A549 treated with ZK216348 at 1 μM for 4 hours (cell line): ENCODE data around the gene RASSF1. TPM values are rescaled to one million over a fixed set of nuclear protein-coding genes. Genes with fewer than 3 reads are reported as not detected.

Experiments
- total RNA-seq: library from RNA; stranded (reverse); fragments of 200-300 nt; extraction: Qiagen RNA extraction; gene quantifications from 5 replicates; pipeline ENCODE4 v1.2.3, GENCODE V29; 2022; ENCODE audit warnings: low read depth

The RASSF1 gene, protein sequence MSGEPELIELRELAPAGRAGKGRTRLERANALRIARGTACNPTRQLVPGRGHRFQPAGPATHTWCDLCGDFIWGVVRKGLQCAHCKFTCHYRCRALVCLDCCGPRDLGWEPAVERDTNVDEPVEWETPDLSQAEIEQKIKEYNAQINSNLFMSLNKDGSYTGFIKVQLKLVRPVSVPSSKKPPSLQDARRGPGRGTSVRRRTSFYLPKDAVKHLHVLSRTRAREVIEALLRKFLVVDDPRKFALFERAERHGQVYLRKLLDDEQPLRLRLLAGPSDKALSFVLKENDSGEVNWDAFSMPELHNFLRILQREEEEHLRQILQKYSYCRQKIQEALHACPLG
- 13.9 to 20.7 TPM (median 18.4 TPM) in 5 replicates for total RNA-seq

GRCh38 chr3:50340448-50341329, at the start of gene RASSF1:
TSS of gene RASSF1 (minus strand) at chr3:50340836. CDS start at chr3:50340805, 31 bp downstream.

GRCh38 chr3:50358911-50359759, 18.5 kb upstream of the RASSF1 start, which contains the start of gene TMEM115:
TSS of gene TMEM115 (minus strand) at chr3:50359521. CDS start at chr3:50359063, 458 bp downstream.

GRCh38 chr3:50350527-50351322, 10.1 kb upstream of the RASSF1 start, which contains the start of the genes CYB561D2 and NPRL2:
TSS of gene CYB561D2 (plus strand) at chr3:50350862. CDS start at chr3:50351434, 572 bp downstream.
TSS of gene NPRL2 (minus strand) at chr3:50350775. CDS start at chr3:50350652, 123 bp downstream.

GRCh38 chr3:50345586-50346234, 5.1 kb upstream of the RASSF1 start, which contains the start of gene ZMYND10:
TSS of gene ZMYND10 (minus strand) at chr3:50345732. CDS start at chr3:50345579, 153 bp downstream.

DNA sequence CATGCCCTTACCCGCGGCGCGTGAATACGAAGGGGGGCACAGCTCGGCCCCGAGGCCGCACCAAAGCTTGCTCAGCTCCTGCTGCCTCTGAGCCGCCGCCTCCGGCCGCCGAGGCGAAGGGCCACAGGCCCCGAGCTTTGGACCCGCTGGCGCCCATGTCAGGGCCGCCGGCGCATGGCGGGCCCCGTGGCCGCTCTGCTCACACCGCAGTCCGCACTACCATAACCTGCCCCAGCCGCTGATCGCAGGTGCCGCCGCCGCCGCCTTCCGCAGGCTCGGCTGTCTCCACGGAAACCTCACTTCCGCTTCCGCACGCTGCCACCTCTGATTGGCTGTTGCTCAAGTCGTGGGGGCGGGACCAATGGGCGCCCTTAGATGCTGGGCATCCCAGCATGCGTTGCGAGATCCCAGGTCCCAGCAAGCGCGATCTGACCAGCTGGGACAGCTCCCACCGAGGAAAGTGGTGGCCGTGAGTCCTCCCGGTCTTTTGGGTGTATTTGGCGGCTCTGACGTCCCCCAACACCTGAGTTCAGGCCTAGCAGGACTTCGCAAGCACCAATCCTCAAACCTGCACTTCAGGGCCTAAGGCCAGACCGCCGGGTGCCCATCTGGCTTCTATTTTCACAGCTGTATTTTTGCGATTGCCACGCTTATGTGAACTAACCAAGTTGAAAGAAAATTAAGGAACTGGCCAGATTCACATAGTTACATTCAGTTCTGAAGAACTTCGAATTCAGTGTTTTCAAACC, 12.5 kb downstream of the RASSF1 start, which contains the start of gene TUSC2:
Gene TUSC2 (minus strand): TSS at position 281 of the 749 bp plus-strand sequence. CDS start 124 bp downstream, at position 157.

GRCh38 chr3:50322386-50323091, 18.1 kb downstream of the RASSF1 start, which contains the start of gene HYAL2:
TSS of gene HYAL2 (minus strand) at chr3:50322745. CDS start at chr3:50320489, 2,256 bp downstream.

GRCh38 chr3:50303013-50303815, 37.4 kb downstream of the RASSF1 start, which contains the start of gene HYAL1:
TSS of gene HYAL1 (minus strand) at chr3:50303574. CDS start at chr3:50302956, 618 bp downstream.

DNA sequence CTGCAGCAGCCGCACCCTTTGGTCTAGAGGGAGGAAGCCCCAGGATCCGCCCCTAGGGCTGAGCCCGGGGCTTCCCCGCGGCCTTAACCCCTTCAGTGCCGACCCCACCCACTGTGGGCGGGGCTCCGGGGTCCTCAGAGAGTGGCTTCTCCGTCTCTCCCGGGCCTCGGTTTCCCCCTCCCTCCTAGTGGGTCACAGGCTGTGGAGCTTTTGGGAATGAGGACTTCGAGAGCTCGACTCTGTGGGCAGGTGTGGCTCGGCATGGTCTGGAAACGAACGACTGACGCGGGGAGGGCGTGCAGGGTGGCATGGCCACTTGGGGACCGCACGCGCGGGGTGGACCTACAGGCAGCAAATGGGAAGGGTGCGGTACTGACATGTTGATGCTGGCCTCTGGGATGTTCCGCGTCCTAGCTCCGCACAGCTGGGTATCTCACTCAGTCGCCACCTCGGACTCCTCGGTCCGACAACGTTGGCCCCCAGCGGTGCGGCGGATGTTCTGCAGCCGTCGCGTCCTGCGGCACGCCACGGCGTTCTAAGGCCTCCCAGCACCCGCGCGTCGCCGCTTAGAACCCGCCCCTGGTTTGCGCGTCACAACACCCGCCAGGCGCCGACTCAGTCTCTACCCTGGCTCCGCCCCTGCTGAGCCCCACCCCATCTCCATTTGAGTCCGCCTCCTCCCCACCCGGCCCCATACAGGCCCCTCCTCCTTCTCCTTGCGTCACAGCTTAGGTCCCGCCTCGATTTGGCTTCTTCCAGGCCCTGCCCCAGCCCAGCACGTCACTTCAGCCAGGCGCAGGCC, 41.6 kb downstream of the RASSF1 start, which contains the start of the genes HYAL3 and NAA80:
Gene HYAL3 (minus strand): TSS at position 570 of the 802 bp plus-strand sequence. CDS start 3,803 bp downstream, outside the sequence.
Gene NAA80 (minus strand): TSS at position 570 of the 802 bp plus-strand sequence. CDS start 1,942 bp downstream, outside the sequence.

GRCh38 chr3:50292159-50293078, 48.2 kb downstream of the RASSF1 start, which contains the start of gene IFRD2:
TSS of gene IFRD2 (minus strand) at chr3:50292429. CDS start at chr3:50292274, 155 bp downstream.

Other genes starting within 250 kb of the RASSF1 start
- gene SEMA3F, start 185.5 kb downstream of the RASSF1 start, total RNA-seq: 8.6 to 16.4 TPM (median 14.0 TPM) in 5 replicates
- 0.07 TPM in 1 of 5 replicates, not detected in the others for gene GNAT1, start 149.2 kb downstream of the RASSF1 start, total RNA-seq
- gene SLC38A3, start 135.6 kb downstream of the RASSF1 start, total RNA-seq: 0.20 TPM in 1 of 5 replicates, not detected in the others
- 33.0 to 49.5 TPM (median 48.7 TPM) in 5 replicates for gene GNAI2, start 104.6 kb downstream of the RASSF1 start, total RNA-seq
- 4.7 to 9.6 TPM (median 7.3 TPM) in 5 replicates for gene SEMA3B, start 71.7 kb downstream of the RASSF1 start, total RNA-seq
- 0.14 TPM in 1 of 5 replicates, not detected in the others for gene LSMEM2, start 61.7 kb downstream of the RASSF1 start, total RNA-seq
- 53.1 to 98.4 TPM (median 95.9 TPM) in 5 replicates for gene IFRD2, start 48.4 kb downstream of the RASSF1 start, total RNA-seq
- 5.7 to 11.3 TPM (median 8.8 TPM) in 5 replicates for gene HYAL3, start 41.4 kb downstream of the RASSF1 start, total RNA-seq
- 4.6 to 8.6 TPM (median 6.1 TPM) in 5 replicates for gene NAA80, start 41.4 kb downstream of the RASSF1 start, total RNA-seq
- 0.24 to 0.80 TPM (median 0.46 TPM) in 5 replicates for gene HYAL1, start 37.3 kb downstream of the RASSF1 start, total RNA-seq
- 14.7 to 31.6 TPM (median 29.4 TPM) in 5 replicates for gene HYAL2, start 18.1 kb downstream of the RASSF1 start, total RNA-seq
- 21.2 to 43.0 TPM (median 36.2 TPM) in 5 replicates for gene TUSC2, start 12.6 kb downstream of the RASSF1 start, total RNA-seq
- gene ZMYND10, start 4.9 kb upstream of the RASSF1 start, total RNA-seq: 0.89 to 2.2 TPM (median 1.5 TPM) in 5 replicates
- 9.3 to 14.5 TPM (median 13.8 TPM) in 5 replicates for gene NPRL2, start 9.9 kb upstream of the RASSF1 start, total RNA-seq
- gene CYB561D2, start 10.0 kb upstream of the RASSF1 start, total RNA-seq: 11.9 to 22.1 TPM (median 18.8 TPM) in 5 replicates
- 27.9 to 52.4 TPM (median 47.5 TPM) in 5 replicates for gene TMEM115, start 18.7 kb upstream of the RASSF1 start, total RNA-seq
- gene CACNA2D2, start 162.8 kb upstream of the RASSF1 start, total RNA-seq: 0.15 to 0.69 TPM (median 0.66 TPM) in 5 replicates
- 2.2 to 3.7 TPM (median 2.7 TPM) in 5 replicates for gene C3orf18, start 226.9 kb upstream of the RASSF1 start, total RNA-seq
- gene HEMK1, start 228.7 kb upstream of the RASSF1 start, total RNA-seq: 4.7 to 7.2 TPM (median 6.6 TPM) in 5 replicates